Astrocyte of the cerebellum (primary cell): Measurements from ENCODE around the gene GSG1L.

ENCODE experiments used
- DNase-seq: peaks from one replicate; pipeline ENCODE4 v3.0.0-alpha.2; 2011; ENCODE audit warnings: low read depth
- H3K4me3 ChIP-seq: 2 replicates; pipeline ENCODE4 v1.5.1; 2011; ENCODE audit warnings: mild to moderate bottlenecking, low read depth, low read length, moderate library complexity
- in situ Hi-C: cut with HindIII; loops from 2 replicates; pipeline ENCODE4 v1.10.0; 2017; ENCODE audit warnings: low sequenced_read_pairs
- TF ChIP-seq, protein P1 (sequence below): IDR thresholded peaks from 2 replicates; pipeline ENCODE4 v1.5.1; 2012; ENCODE audit warnings: low read length, low read depth, moderate library complexity, mild to moderate bottlenecking; ENCODE audit errors: missing control alignments

Gene GSG1L

GRCh38 chr16:28063591-28064061 is at the start of gene GSG1L:
Gene GSG1L, minus strand, starts transcription at chr16:28063714. Its CDS starts 290 bp downstream, at chr16:28063424.
- in situ Hi-C loops = no loop called here
- peak within 1 kb of the TSS; percentile 26 for H3K4me3 ChIP-seq
- DNase-seq = no peak
- TF ChIP-seq, protein P1, sequence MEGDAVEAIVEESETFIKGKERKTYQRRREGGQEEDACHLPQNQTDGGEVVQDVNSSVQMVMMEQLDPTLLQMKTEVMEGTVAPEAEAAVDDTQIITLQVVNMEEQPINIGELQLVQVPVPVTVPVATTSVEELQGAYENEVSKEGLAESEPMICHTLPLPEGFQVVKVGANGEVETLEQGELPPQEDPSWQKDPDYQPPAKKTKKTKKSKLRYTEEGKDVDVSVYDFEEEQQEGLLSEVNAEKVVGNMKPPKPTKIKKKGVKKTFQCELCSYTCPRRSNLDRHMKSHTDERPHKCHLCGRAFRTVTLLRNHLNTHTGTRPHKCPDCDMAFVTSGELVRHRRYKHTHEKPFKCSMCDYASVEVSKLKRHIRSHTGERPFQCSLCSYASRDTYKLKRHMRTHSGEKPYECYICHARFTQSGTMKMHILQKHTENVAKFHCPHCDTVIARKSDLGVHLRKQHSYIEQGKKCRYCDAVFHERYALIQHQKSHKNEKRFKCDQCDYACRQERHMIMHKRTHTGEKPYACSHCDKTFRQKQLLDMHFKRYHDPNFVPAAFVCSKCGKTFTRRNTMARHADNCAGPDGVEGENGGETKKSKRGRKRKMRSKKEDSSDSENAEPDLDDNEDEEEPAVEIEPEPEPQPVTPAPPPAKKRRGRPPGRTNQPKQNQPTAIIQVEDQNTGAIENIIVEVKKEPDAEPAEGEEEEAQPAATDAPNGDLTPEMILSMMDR = no peak

DNA sequence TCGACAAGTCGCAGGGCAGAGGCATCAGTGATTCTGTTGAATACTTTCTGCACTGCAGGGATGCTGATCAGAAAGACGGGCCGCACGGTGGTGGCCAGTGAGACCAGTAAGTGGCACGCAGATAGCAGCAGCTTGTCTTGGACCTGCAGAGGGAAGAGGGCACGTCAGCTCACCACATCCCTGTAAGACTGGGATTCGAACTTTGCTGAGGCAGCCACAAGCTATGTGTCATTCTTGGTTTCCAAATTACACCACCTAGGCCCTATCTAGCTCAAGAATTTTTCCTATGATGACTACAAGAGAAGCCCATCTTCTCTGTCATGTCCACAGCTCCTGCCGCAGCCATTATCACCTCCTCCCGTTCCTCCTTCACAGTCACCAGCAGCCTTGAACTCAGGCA is 49.4 kb upstream of the GSG1L start:
- in situ Hi-C loops = no loop called here
- no peak overlapping the region for H3K4me3 ChIP-seq
- TF ChIP-seq, protein P1 = no peak
- DNase-seq = no peak

- TF ChIP-seq, protein P1 = no peak
- no peak for DNase-seq
- in situ Hi-C loops = no loop called here
- no peak overlapping the region for H3K4me3 ChIP-seq
These were observed 47.5 kb upstream of the GSG1L start for GRCh38 chr16:28110977-28111376.

- no peak for DNase-seq
- H3K4me3 ChIP-seq = no peak overlapping the region
- TF ChIP-seq, protein P1 = no peak
- in situ Hi-C loops = no loop called here
These were observed 47.0 kb upstream of the GSG1L start for GRCh38 chr16:28110479-28110878.

- TF ChIP-seq, protein P1 = no peak
- DNase-seq = no peak
- in situ Hi-C loops = no loop called here
- H3K4me3 ChIP-seq = no peak overlapping the region
These were observed 46.6 kb upstream of the GSG1L start for GRCh38 chr16:28110074-28110473.

DNA sequence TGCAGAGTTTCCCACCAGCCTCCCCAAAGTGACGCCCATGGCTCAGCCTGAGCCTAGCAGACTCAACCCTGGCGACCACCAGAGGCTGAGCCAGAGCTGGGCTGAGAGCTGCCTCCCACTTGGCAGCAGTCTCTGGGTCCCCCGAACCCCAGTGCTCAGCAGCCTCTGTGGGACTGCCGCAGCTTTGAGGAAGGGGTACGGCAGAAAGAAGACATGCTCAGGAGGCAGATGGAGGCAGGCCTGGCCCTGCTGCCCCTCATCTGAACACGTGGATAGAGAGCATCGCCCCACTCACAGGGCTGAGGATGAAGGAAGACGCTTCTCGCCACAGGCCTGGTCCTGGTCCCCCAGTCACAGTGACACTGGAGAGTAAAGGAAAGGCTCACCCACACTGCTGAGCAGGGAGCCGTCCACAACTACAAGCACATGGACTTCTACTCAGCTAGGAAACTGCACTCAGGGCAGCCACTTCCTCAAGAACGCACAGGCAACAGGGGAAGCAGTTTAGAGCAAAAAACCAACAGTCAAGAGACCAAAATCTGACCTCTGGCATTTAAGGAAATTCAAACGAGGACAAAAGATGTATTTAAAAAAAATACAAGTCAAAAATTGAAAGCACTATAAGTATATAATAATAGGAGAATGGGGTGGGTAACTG is 45.2 kb upstream of the GSG1L start:
- TF ChIP-seq, protein P1 = no peak
- H3K4me3 ChIP-seq = no peak overlapping the region
- no peak for DNase-seq
- in situ Hi-C loops = no loop called here
